Lower lobe of right lung (tissue), 2 donors: ENCODE results near the gene BHLHA15. TPM values are rescaled to one million over a fixed set of nuclear protein-coding genes. Genes with fewer than 3 reads are reported as not detected.
A peak's percentile ranks its signal among the peaks of the same experiment; 100 is the strongest.

Experiments used
- ATAC-seq, 2 donors: fragments of 200-7000 bp; cut with Tn5 transposase; one replicate each; pipeline ENCODE4 v1.9.1; 2020 to 2022; ENCODE audit warnings: mild to moderate bottlenecking in 2 of 2, moderate library complexity in 2 of 2
- DNase-seq: peaks from one replicate; pipeline ENCODE4 v3.0.0-alpha.2; 2020
- H3K27ac ChIP-seq: fragments of 200-600 bp; one replicate; pipeline ENCODE4 v1.8.0; 2022
- H3K27me3 ChIP-seq: fragments of 200-600 bp; one replicate; pipeline ENCODE4 v1.8.0; 2022; ENCODE audit warnings: low read depth
- H3K36me3 ChIP-seq: fragments of 200-600 bp; one replicate; pipeline ENCODE4 v1.8.0; 2022; ENCODE audit warnings: mild to moderate bottlenecking
- H3K4me1 ChIP-seq: fragments of 200-600 bp; one replicate; pipeline ENCODE4 v1.8.0; 2022
- H3K4me3 ChIP-seq: fragments of 200-600 bp; one replicate; pipeline ENCODE4 v1.8.0; 2022; ENCODE audit warnings: mild to moderate bottlenecking
- H3K9me3 ChIP-seq: fragments of 200-600 bp; one replicate; pipeline ENCODE4 v1.8.0; 2022
- intact Hi-C: fragments of 100-400 bp; cut with DNase I; formaldehyde crosslinking; loops from one replicate; pipeline ENCODE4 v1.11.0; 2022
- total RNA-seq: library from RNA; stranded (reverse); fragmentation: NEBNext Ultra II Directional; extraction: Animal tissue kit (Norgen Biotek cat#: 25700); gene quantifications from one replicate; pipeline ENCODE4 v1.2.1, GENCODE V29; 2021
- TF ChIP-seq, protein P1 (sequence below): fragments of 200-600 bp; IDR thresholded peaks from one replicate; pipeline ENCODE4 v1.8.0; 2022; ENCODE audit warnings: antibody characterized with exemption, mild to moderate bottlenecking
- donor health status: DM: no; HTN: yes; CAD: no; lungs with severe emphysema.

Gene BHLHA15
- total RNA-seq, 1 donor from 2014 or later, result 1.2 TPM

GRCh38 chr7:98223898-98224700 lies 12.9 kb downstream of the BHLHA15 start:
- Histone ChIP-seq H3K9me3 (no peaks in the 10 kb centered on the region), H3K4me1 (no peaks in the 10 kb centered on the region), H3K27ac (no peak overlapping the region), H3K36me3 (peaks cover 81% of the 10 kb centered on the region), H3K27me3 (no peaks in the 10 kb centered on the region), H3K4me3 (no peak overlapping the region)
- no peak for ATAC-seq
- TF ChIP-seq, protein P1, sequence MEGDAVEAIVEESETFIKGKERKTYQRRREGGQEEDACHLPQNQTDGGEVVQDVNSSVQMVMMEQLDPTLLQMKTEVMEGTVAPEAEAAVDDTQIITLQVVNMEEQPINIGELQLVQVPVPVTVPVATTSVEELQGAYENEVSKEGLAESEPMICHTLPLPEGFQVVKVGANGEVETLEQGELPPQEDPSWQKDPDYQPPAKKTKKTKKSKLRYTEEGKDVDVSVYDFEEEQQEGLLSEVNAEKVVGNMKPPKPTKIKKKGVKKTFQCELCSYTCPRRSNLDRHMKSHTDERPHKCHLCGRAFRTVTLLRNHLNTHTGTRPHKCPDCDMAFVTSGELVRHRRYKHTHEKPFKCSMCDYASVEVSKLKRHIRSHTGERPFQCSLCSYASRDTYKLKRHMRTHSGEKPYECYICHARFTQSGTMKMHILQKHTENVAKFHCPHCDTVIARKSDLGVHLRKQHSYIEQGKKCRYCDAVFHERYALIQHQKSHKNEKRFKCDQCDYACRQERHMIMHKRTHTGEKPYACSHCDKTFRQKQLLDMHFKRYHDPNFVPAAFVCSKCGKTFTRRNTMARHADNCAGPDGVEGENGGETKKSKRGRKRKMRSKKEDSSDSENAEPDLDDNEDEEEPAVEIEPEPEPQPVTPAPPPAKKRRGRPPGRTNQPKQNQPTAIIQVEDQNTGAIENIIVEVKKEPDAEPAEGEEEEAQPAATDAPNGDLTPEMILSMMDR, result no peak
- DNase-seq, result peak; percentile 34
- intact Hi-C loops, result no loop called here

DNA sequence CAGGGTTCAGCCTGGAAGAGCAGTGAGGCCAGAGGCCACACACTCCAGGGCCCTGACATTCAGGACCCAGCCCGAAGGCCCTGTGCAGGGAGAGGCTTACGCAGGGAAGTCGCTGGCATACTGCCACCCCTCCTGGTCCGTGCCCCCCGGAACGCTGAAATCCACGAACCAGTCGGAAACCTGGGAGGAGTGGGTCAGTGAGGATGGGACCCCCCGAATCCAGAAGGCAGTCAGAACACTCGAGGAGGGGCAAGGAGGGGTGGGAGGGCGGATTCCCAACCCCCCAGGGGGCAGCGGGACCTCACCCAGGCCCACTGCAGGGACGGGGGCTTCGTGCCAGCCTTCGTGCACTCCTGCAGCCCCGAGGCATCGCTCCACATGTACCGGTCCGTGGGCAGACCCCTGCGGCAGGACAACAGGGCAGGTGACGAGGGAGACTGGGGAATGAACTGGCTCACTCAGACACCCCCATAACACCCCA lies 13.5 kb downstream of the BHLHA15 start:
- no peaks in the 10 kb centered on the region for H3K27me3 ChIP-seq
- peaks cover 88% of the 10 kb centered on the region for H3K36me3 ChIP-seq
- H3K4me1 ChIP-seq, result no peaks in the 10 kb centered on the region
- DNase-seq, result peak; percentile 39
- intact Hi-C loops, result no loop called here
- no peaks in the 10 kb centered on the region for H3K9me3 ChIP-seq
- TF ChIP-seq, protein P1, result no peak
- ATAC-seq, result no peak
- H3K4me3 ChIP-seq, result no peak overlapping the region
- no peak overlapping the region for H3K27ac ChIP-seq

GRCh38 chr7:98225913-98226614 lies 14.8 kb downstream of the BHLHA15 start:
- DNase-seq, result peak; percentile 32
- intact Hi-C loops, result no loop called here

GRCh38 chr7:98227939-98228338 lies 16.7 kb downstream of the BHLHA15 start:
- intact Hi-C loops, result no loop called here
- Histone ChIP-seq H3K9me3 (no peaks in the 10 kb centered on the region), H3K4me3 (no peak overlapping the region), H3K4me1 (no peaks in the 10 kb centered on the region), H3K27ac (no peak overlapping the region), H3K27me3 (no peaks in the 10 kb centered on the region), H3K36me3 (peaks cover 86% of the 10 kb centered on the region)
- ATAC-seq (no peak), DNase-seq (no peak)
- TF ChIP-seq, protein P1, result no peak

More at GRCh38 chr7:98225913-98226614, 14.8 kb downstream of the BHLHA15 start:
- TF ChIP-seq, protein P1, result no peak
- H3K4me1 ChIP-seq, result no peaks in the 10 kb centered on the region
- H3K4me3 ChIP-seq, result no peak overlapping the region
- H3K9me3 ChIP-seq, result no peaks in the 10 kb centered on the region
- H3K27me3 ChIP-seq, result no peaks in the 10 kb centered on the region
- H3K36me3 ChIP-seq, result peaks cover 91% of the 10 kb centered on the region
- ATAC-seq, result no peak
- no peak overlapping the region for H3K27ac ChIP-seq

GRCh38 chr7:98228801-98229200 lies 17.6 kb downstream of the BHLHA15 start:
- Histone ChIP-seq H3K4me3 (no peak overlapping the region), H3K9me3 (no peaks in the 10 kb centered on the region), H3K4me1 (no peaks in the 10 kb centered on the region), H3K27ac (no peak overlapping the region), H3K36me3 (peaks cover 89% of the 10 kb centered on the region), H3K27me3 (no peaks in the 10 kb centered on the region)
- DNase-seq, result no peak
- TF ChIP-seq, protein P1, result no peak
- ATAC-seq, result no peak
- intact Hi-C loops, result no loop called here
